SK-N-SH (cell line): ENCODE data around the gene CYP2C18. TPM values are rescaled to one million over a fixed set of nuclear protein-coding genes. Genes with fewer than 3 reads are reported as not detected.

Experiments used
- CTCF ChIA-PET: fragments of 300-600, 350-600 bp; formaldehyde crosslinking; extraction: SDS; loops from one replicate; lab custom pipeline; 2021; lab: Yijun Ruan, JAX
- POLR2A ChIA-PET: fragments of 350-600 bp; sonication (Branson Sonifier 250); formaldehyde crosslinking; extraction: SDS; loops from one replicate; lab custom pipeline; 2020; ENCODE audit warnings: antibody characterized with exemption, inconsistent platforms; lab: Yijun Ruan, JAX
- DNase-seq: peaks from one replicate; pipeline ENCODE4 v3.0.0; 2012
- H2AFZ ChIP-seq: fragments of 200-600 bp; sonication (generic); 2 replicates; pipeline ENCODE4 v1.8.1; 2016; ENCODE audit warnings: antibody characterized with exemption, mild to moderate bottlenecking, low read depth
- H3F3A ChIP-seq: fragments of 200-600 bp; sonication (generic); replicated peaks from 2 replicates; pipeline ENCODE3; 2016; ENCODE audit warnings: antibody characterized with exemption, mild to moderate bottlenecking; ENCODE audit not compliant: insufficient read depth
- H3K27ac ChIP-seq, 2 experiments: fragments of 200-500 bp in 1 of 2; fragments of 200-600 bp in 1 of 2; sonication (Bioruptor generic) in 1 of 2; sonication (generic), shearing (Covaris generic) in 1 of 2; 2 replicates each; pipeline versions ENCODE4 v1.5.1 to v1.6.1; 2014 to 2016; ENCODE audit warnings: low read depth in 2 of 2, inconsistent platforms in 1 of 2, low read length in 1 of 2, mild to moderate bottlenecking in 1 of 2, mixed read lengths in 1 of 2
- H3K27me3 ChIP-seq: fragments of 200-600 bp; sonication (generic), shearing (Covaris generic); 2 replicates; pipeline ENCODE4 v1.6.1; 2016; ENCODE audit warnings: mixed run types; ENCODE audit not compliant: insufficient read depth
- H3K36me3 ChIP-seq, 2 experiments: fragments of 200-500 bp in 1 of 2; fragments of 200-600 bp in 1 of 2; sonication (Bioruptor generic) in 1 of 2; sonication (generic) in 1 of 2; replicated peaks in 1 of 2; 2 replicates each; pipeline versions ENCODE3 to v1.5.1; 2014 to 2016; ENCODE audit warnings: low read length in 1 of 2, mild to moderate bottlenecking in 1 of 2; ENCODE audit not compliant: insufficient read depth in 2 of 2, control insufficient read depth in 1 of 2
- H3K4me1 ChIP-seq, 2 experiments: fragments of 200-500 bp in 1 of 2; fragments of 200-600 bp in 1 of 2; sonication (Bioruptor generic) in 1 of 2; sonication (generic), shearing (Covaris generic) in 1 of 2; 2 replicates each; pipeline versions ENCODE4 v1.5.1 to v1.6.1; 2014 to 2016; ENCODE audit warnings: low read depth in 1 of 2, low read length in 1 of 2, mixed run types in 1 of 2; ENCODE audit not compliant: insufficient read depth in 2 of 2, control insufficient read depth in 1 of 2
- H3K4me2 ChIP-seq: fragments of 200-600 bp; sonication (generic), shearing (Covaris generic); 2 replicates; pipeline ENCODE4 v1.6.1; 2017; ENCODE audit warnings: mixed run types
- H3K4me3 ChIP-seq, 2 experiments: fragments of 200-500 bp in 1 of 2; fragments of 200-600 bp in 1 of 2; sonication (Bioruptor generic) in 1 of 2; sonication (generic), shearing (Covaris generic) in 1 of 2; 2 replicates each; pipeline versions ENCODE4 v1.5.1 to v1.8.1; 2014 to 2016; ENCODE audit warnings: low read depth in 2 of 2, inconsistent platforms in 1 of 2, low read length in 1 of 2, mild to moderate bottlenecking in 1 of 2, mixed read lengths in 1 of 2, moderate library complexity in 1 of 2
- H3K79me2 ChIP-seq: fragments of 200-600 bp; sonication (generic); 2 replicates; pipeline ENCODE4 v1.8.1; 2017; ENCODE audit warnings: mild to moderate bottlenecking; ENCODE audit not compliant: insufficient read depth
- H3K9ac ChIP-seq: fragments of 200-600 bp; sonication (generic); 2 replicates; pipeline ENCODE4 v1.6.1; 2017; ENCODE audit warnings: mixed run types
- H3K9me2 ChIP-seq: fragments of 200-600 bp; sonication (generic); 2 replicates; pipeline ENCODE4 v1.6.1; 2017; ENCODE audit warnings: mixed run types
- H3K9me3 ChIP-seq: fragments of 200-600 bp; sonication (generic); 2 replicates; pipeline ENCODE4 v1.6.1; 2017; ENCODE audit warnings: mixed run types, mild to moderate bottlenecking, moderate library complexity
- H4K20me1 ChIP-seq: fragments of 200-600 bp; sonication (generic); 2 replicates; pipeline ENCODE4 v1.6.1; 2017; ENCODE audit warnings: mild to moderate bottlenecking, mixed run types; ENCODE audit not compliant: insufficient read depth
- CHD2 ChIP-seq: fragments of 150-350 bp; IDR thresholded peaks from 2 replicates; pipeline ENCODE4 v1.6.1; 2018; ENCODE audit warnings: low read length; ENCODE audit not compliant: partially characterized antibody
- CTCF ChIP-seq: fragments of 200-600 bp; sonication (generic); IDR thresholded peaks from 2 replicates; pipeline ENCODE4 v1.6.1; 2017; ENCODE audit warnings: antibody characterized with exemption, mild to moderate bottlenecking, moderate library complexity
- EZH2phosphoT487 ChIP-seq: fragments of 200-600 bp; sonication (generic); IDR thresholded peaks from 2 replicates; pipeline ENCODE4 v1.6.1; 2017; ENCODE audit warnings: low read depth, mixed run types, mild to moderate bottlenecking, antibody characterized with exemption, moderate library complexity, borderline replicate concordance
- FOSL2 ChIP-seq: IDR thresholded peaks from 2 replicates; pipeline ENCODE4 v1.4.0; 2012; ENCODE audit warnings: low read depth, mild to moderate bottlenecking, moderate library complexity, borderline replicate concordance
- FOXM1 ChIP-seq: IDR thresholded peaks from 2 replicates; pipeline ENCODE4 v1.4.0; 2012; ENCODE audit warnings: low read depth, mild to moderate bottlenecking
- IRF3 ChIP-seq: fragments of 150-350 bp; IDR thresholded peaks from 2 replicates; pipeline ENCODE4 v1.6.1; 2016; ENCODE audit warnings: mild to moderate bottlenecking, low read depth, low read length
- JUND ChIP-seq: IDR thresholded peaks from 2 replicates; pipeline ENCODE4 v1.4.0; 2012
- POLR2AphosphoS5 ChIP-seq: IDR thresholded peaks from 2 replicates; pipeline ENCODE4 v1.6.1; 2012; ENCODE audit warnings: low read depth, low read length
- RXRA ChIP-seq: IDR thresholded peaks from 2 replicates; pipeline ENCODE4 v1.4.0; 2012; ENCODE audit warnings: low read depth, mild to moderate bottlenecking, borderline replicate concordance
- SIN3A ChIP-seq: IDR thresholded peaks from 2 replicates; pipeline ENCODE4 v1.6.1; 2012; ENCODE audit warnings: low read depth, mild to moderate bottlenecking, low read length, moderate library complexity, borderline replicate concordance
- USF1 ChIP-seq: IDR thresholded peaks from 2 replicates; pipeline ENCODE4 v1.4.0; 2012; ENCODE audit warnings: low read depth, borderline replicate concordance
- USF2 ChIP-seq: fragments of 150-350 bp; IDR thresholded peaks from 2 replicates; pipeline ENCODE4 v1.6.1; 2017; ENCODE audit warnings: antibody characterized with exemption, low read length, low read depth, borderline replicate concordance
- YY1 ChIP-seq: IDR thresholded peaks from 2 replicates; pipeline ENCODE4 v1.4.0; 2012; ENCODE audit warnings: low read depth, mild to moderate bottlenecking
- WGBS: methylation state at CpG from one replicate; pipeline ENCODE4 v1.1.6; 2017; ENCODE audit warnings: low lambda C conversion rate; 5-methylcytosine and 5-hydroxymethylcytosine counted together
- polyA plus RNA-seq, 3 experiments: library from polyadenylated mRNA; depleted of rRNA; stranded (reverse); fragments of >200 nt; gene quantifications; 2 replicates each; pipeline ENCODE4 v1.2.3, GENCODE V29; 2012

Gene CYP2C18
- polyA plus RNA-seq, 1 of the 3 experiments (the other 2 are of a cell fraction) = not detected

GRCh38 chr10:94757916-94758315, 74.4 kb downstream of the CYP2C18 start:
- H3K27me3 ChIP-seq = no peaks in the 10 kb centered on the region
- POLR2A ChIA-PET = no interaction called here

More at GRCh38 chr10:94757916-94758315, 74.4 kb downstream of the CYP2C18 start:
- TF ChIP-seq CTCF (no peak), POLR2AphosphoS5 (no peak), USF1 (no peak), EZH2phosphoT487 (no peak), RXRA (no peak), IRF3 (no peak), USF2 (no peak), CHD2 (no peak), FOXM1 (no peak), SIN3A (no peak), YY1 (no peak), JUND (no peak), FOSL2 (no peak)
- no peak overlapping the region for H3K4me3 ChIP-seq
- H3K9ac ChIP-seq = no peak overlapping the region
- no peaks in the 10 kb centered on the region for H3K9me2 ChIP-seq
- no peaks in the 10 kb centered on the region for H3F3A ChIP-seq
- H3K79me2 ChIP-seq = no peaks in the 10 kb centered on the region
- H4K20me1 ChIP-seq = no peaks in the 10 kb centered on the region
- no peak overlapping the region for H3K4me2 ChIP-seq
- H2AFZ ChIP-seq = no peak overlapping the region
- DNase-seq = no peak
- no peaks in the 10 kb centered on the region for H3K4me1 ChIP-seq
- no peak overlapping the region for H3K27ac ChIP-seq
- CTCF ChIA-PET = interaction anchor here (1.3 kb wide), 1 partner anchor 206 kb away, joined by 3 read pairs; no protein-coding TSS in a partner anchor
- H3K9me3 ChIP-seq = no peaks in the 10 kb centered on the region
- no peaks in the 10 kb centered on the region for H3K36me3 ChIP-seq
- no CpG with 5 or more reads among the region's 2 CpGs for WGBS
